A172 (cell line): Measurements from ENCODE around the gene KIR2DL3. TPM values are rescaled to one million over a fixed set of nuclear protein-coding genes. Genes with fewer than 3 reads are reported as not detected.
"Not testable (repeated sequence)": the region's sequence is repeated elsewhere in the genome, so short reads cannot be mapped to it uniquely, and the experiment has no call there.

Experiments used
- DNase-seq: peaks from one replicate; pipeline ENCODE4 v3.0.0-alpha.2; 2015; ENCODE audit warnings: low spot score
- total RNA-seq: library from RNA; depleted of rRNA; stranded (reverse); fragments of >200 nt; shearing (Covaris generic); gene quantifications from 2 replicates; pipeline ENCODE4 v1.2.3, GENCODE V29; 2014; rRNA removed

KIR2DL3 gene
- not detected in 2 replicates for total RNA-seq

- not testable (repeated sequence) for DNase-seq
Observed at GRCh38 chr19:54738306-54738705, at the start of gene KIR2DL3. KIR2DL3 (plus strand) TSS chr19:54738513; CDS start chr19:54738546, 33 bp downstream.

- no peak for DNase-seq
Observed at GRCh38 chr19:54691582-54692297, 46.6 kb upstream of the KIR2DL3 start.

- no peak for DNase-seq
Observed at GRCh38 chr19:54692298-54692615, 46.1 kb upstream of the KIR2DL3 start.

- DNase-seq: no peak
Observed at GRCh38 chr19:54694648-54695047, 43.7 kb upstream of the KIR2DL3 start.

GRCh38 chr19:54696117-54696548 lies 42.2 kb upstream of the KIR2DL3 start:
- no peak for DNase-seq

- no peak for DNase-seq
Observed at GRCh38 chr19:54696766-54697165, 41.5 kb upstream of the KIR2DL3 start.

GRCh38 chr19:54697716-54698115 lies 40.6 kb upstream of the KIR2DL3 start:
- DNase-seq: not testable (repeated sequence)

- no peak for DNase-seq
Observed at GRCh38 chr19:54704928-54705327, 33.4 kb upstream of the KIR2DL3 start.

- no peak for DNase-seq
Observed at GRCh38 chr19:54707962-54708361, 30.4 kb upstream of the KIR2DL3 start.

GRCh38 chr19:54708781-54709180 lies 29.5 kb upstream of the KIR2DL3 start:
- DNase-seq: no peak

- DNase-seq: no peak
Observed at GRCh38 chr19:54709212-54709948, 28.9 kb upstream of the KIR2DL3 start.

- not testable (repeated sequence) for DNase-seq
Observed at GRCh38 chr19:54709956-54710355, 28.4 kb upstream of the KIR2DL3 start.

GRCh38 chr19:54724142-54724541 lies 14.2 kb upstream of the KIR2DL3 start, which contains the start of gene KIR3DL3:
KIR3DL3 (plus strand) TSS chr19:54724442; CDS start chr19:54724497, 55 bp downstream.
- no peak for DNase-seq

- DNase-seq: no peak
Observed at GRCh38 chr19:54724644-54725043, 13.7 kb upstream of the KIR2DL3 start.

- DNase-seq: no peak
Observed at GRCh38 chr19:54725321-54725720, 13.0 kb upstream of the KIR2DL3 start.

GRCh38 chr19:54727562-54727961 lies 10.8 kb upstream of the KIR2DL3 start:
- DNase-seq: no peak

- DNase-seq: no peak
Observed at GRCh38 chr19:54728167-54728566, 10.1 kb upstream of the KIR2DL3 start.

GRCh38 chr19:54729416-54730188 lies 8.7 kb upstream of the KIR2DL3 start:
- no peak for DNase-seq

GRCh38 chr19:54731191-54731590 lies 7.1 kb upstream of the KIR2DL3 start:
- DNase-seq: no peak

GRCh38 chr19:54738715-54739114 lies 402 bp downstream of the KIR2DL3 start:
- no peak for DNase-seq

GRCh38 chr19:54739587-54740497 lies 1.5 kb downstream of the KIR2DL3 start:
- no peak for DNase-seq
